NCI-H1694 (cell line): ENCODE measurements around the gene DDAH1.

Source experiments
- DNase-seq: peaks from one replicate; lab custom pipeline; 2025; lab: John Stamatoyannopoulos, UW

DDAH1 gene

GRCh38 chr1:85440612-85441011, 24.3 kb downstream of the DDAH1 start:
- no peak for DNase-seq

- DNase-seq = no peak
Observed at GRCh38 chr1:85438353-85438752, 26.6 kb downstream of the DDAH1 start.

- no peak for DNase-seq
Observed at GRCh38 chr1:85437139-85437538, 27.8 kb downstream of the DDAH1 start.

GRCh38 chr1:85433096-85433495, 31.9 kb downstream of the DDAH1 start:
- no peak for DNase-seq

GRCh38 chr1:85428471-85429089, 36.4 kb downstream of the DDAH1 start:
- no peak for DNase-seq

- no peak for DNase-seq
Observed at GRCh38 chr1:85427849-85428248, 37.1 kb downstream of the DDAH1 start.

GRCh38 chr1:85427331-85427730, 37.6 kb downstream of the DDAH1 start:
- no peak for DNase-seq

- DNase-seq = no peak
Observed at GRCh38 chr1:85421179-85421578, 43.8 kb downstream of the DDAH1 start.

- no peak for DNase-seq
Observed at GRCh38 chr1:85420199-85420598, 44.8 kb downstream of the DDAH1 start.

- no peak for DNase-seq
Observed at GRCh38 chr1:85417876-85418275, 47.1 kb downstream of the DDAH1 start.

GRCh38 chr1:85417017-85417416, 47.9 kb downstream of the DDAH1 start:
- DNase-seq = no peak

- DNase-seq = no peak
Observed at GRCh38 chr1:85413169-85413568, 51.8 kb downstream of the DDAH1 start.

GRCh38 chr1:85411567-85412305, 53.2 kb downstream of the DDAH1 start:
- no peak for DNase-seq

GRCh38 chr1:85409516-85409915, 55.4 kb downstream of the DDAH1 start:
- DNase-seq = no peak

- DNase-seq = no peak
Observed at GRCh38 chr1:85407746-85408377, 57.1 kb downstream of the DDAH1 start.

- no peak for DNase-seq
Observed at GRCh38 chr1:85406887-85407533, 57.9 kb downstream of the DDAH1 start.

GRCh38 chr1:85406081-85406480, 58.9 kb downstream of the DDAH1 start:
- DNase-seq = no peak

GRCh38 chr1:85404408-85404807, 60.6 kb downstream of the DDAH1 start:
- DNase-seq = no peak

- no peak for DNase-seq
Observed at GRCh38 chr1:85398391-85399064, 66.4 kb downstream of the DDAH1 start.

- DNase-seq = no peak
Observed at GRCh38 chr1:85397490-85398032, 67.4 kb downstream of the DDAH1 start.

- DNase-seq = no peak
Observed at GRCh38 chr1:85396194-85396593, 68.8 kb downstream of the DDAH1 start.

- no peak for DNase-seq
Observed at GRCh38 chr1:85394130-85394529, 70.8 kb downstream of the DDAH1 start.
